HG03039 (cell line): ENCODE results near the gene RASGRP2.

ENCODE experiments used
- ATAC-seq: cut with Tn5 transposase; IDR thresholded peaks from one replicate; pipeline ENCODE4 v1.9.1; 2021; ENCODE audit warnings: mild to moderate bottlenecking, moderate library complexity; ENCODE audit not compliant: unreplicated experiment

RASGRP2 gene

DNA sequence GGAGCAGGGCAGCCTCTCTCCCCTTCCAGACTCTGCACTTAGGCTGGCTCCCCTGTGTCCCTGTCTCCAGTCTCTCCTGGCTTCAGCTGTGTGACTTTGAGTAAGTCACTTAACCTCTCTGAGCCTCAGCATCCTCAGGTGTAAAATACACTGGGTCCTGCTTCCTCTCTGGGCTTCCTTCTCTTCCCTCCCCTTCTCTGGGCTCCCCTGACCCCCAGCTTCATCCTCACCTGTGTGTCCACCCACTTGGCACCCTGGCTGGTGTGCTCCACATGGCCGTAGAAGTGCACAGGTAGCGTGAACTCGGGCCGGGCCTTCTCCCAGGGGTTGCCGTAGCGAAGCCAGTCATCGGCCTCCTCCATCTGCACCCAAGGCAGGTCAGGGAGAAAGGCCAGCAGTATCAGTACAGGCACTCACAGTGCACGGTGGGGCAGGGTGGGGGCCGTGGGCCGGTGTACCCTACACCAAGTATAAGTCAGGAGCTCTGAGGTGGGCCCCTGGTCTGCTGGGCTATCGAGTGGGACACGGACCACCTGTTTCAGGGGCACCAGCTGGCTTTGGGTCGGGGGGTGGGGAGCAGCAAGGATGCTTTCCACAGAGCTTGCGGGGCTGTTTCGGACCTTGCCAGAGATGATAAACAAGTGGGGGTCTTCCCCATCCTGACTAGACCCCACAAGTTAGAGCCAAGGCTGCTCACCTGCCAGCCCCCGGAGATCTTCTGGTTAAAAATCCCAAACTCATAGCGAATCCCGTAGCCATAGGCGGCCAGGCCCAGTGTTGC lies 13.8 kb upstream of the RASGRP2 start:
- ATAC-seq, result no peak

DNA sequence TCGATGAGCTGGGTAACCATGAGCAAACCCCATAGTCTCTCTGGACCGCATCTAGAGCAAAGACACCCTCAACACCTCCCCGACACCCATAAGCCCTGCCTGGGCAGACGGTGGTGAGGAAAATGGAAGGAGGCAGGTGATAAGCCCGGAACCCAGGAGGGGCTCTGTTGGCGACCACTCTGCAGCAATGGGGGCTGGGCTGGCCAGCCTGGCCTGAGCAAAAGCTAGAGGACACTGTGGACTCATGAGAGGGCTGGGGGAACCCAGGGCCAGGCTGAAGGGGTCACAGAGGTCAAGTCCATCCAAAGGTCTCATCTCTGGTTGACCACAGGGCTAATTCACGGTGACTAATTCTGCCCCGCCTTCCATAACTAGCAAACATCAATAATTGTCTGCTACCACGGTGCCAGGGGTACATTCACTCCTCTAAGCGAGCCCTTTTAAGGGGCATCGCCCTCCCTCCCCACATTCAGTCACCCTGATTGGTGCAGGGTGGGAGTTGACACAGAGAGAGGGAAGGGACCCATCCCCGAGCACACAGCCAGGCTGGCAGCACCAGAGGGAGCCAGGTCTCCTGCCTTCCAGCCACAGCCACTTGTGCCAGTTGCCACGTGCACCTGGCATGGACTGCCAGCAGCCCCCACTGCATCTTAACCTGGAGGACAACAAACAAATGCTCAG lies 11.9 kb upstream of the RASGRP2 start:
- no peak for ATAC-seq

DNA sequence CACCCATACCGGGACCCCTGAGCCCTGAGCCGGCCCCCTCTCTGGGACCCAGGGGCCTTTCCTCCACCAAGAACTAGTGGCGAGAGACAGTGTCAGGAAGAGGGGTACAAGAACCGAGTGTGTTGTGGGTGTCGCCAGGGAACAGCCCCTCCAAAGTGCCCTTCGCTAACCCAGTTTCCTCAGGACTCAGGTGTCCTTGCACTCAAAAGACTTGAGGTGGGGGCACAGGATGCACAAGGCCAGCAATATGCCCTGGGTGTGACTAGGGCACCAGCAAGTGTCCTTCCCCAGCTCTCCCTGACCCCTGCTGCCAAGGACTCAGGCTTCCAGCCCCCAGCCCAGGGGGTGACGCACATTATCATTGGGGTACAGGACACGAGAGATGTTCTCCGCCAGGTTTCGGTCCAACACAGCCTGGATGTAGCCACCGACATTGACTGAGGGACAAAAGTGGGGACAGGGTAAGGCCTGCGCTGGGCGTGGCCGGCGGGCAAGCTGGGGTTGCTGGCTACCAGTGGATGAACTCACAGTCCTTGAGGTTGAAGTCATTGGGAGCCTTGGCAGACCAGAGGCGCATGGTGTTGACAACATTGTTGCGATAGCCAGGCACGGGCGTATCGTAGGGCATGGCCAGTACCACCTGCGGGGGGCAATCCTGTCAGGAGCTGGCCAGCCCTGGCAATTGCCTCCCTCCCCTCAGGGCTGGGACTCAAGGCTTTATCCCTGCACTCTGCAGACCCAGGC lies 11.1 kb upstream of the RASGRP2 start:
- no peak for ATAC-seq

DNA sequence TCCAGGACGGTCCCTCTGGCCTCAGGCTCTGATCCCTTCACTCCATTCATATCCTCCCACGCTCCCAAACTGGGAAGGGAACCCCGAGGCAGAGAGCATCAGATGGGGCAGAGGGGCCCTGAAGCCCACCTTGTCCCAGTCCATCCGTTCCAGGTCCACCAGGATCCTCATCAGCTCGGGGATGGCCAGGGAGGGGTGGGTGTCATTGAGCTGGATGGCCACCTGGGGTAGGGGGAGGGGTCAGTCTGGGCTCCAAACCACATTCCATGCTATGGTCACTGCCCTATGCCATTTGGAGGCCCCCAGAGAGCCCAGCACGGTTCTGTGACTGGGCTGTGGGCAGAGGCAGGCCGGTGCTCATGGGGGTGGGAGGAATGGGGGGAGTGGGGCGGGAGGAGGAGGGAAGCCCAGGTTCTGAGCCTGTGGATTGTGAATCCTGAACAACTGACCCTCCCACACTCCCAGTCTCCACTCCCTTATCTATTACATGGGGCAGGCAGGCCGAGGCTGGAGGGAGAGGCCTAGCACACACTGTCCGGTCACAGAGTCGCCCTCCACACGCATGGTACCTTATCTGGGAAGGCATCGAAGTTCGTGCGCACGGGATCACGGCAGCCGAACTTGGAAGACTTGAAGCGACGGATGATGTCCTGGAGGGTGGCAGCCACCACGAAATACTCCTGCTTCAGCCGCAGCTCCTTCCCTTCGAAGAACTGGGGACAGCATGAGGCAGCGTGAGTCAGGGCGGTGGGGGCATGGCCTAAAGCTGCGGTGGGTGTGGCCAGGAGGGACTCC lies 10.4 kb upstream of the RASGRP2 start:
- no peak for ATAC-seq

DNA sequence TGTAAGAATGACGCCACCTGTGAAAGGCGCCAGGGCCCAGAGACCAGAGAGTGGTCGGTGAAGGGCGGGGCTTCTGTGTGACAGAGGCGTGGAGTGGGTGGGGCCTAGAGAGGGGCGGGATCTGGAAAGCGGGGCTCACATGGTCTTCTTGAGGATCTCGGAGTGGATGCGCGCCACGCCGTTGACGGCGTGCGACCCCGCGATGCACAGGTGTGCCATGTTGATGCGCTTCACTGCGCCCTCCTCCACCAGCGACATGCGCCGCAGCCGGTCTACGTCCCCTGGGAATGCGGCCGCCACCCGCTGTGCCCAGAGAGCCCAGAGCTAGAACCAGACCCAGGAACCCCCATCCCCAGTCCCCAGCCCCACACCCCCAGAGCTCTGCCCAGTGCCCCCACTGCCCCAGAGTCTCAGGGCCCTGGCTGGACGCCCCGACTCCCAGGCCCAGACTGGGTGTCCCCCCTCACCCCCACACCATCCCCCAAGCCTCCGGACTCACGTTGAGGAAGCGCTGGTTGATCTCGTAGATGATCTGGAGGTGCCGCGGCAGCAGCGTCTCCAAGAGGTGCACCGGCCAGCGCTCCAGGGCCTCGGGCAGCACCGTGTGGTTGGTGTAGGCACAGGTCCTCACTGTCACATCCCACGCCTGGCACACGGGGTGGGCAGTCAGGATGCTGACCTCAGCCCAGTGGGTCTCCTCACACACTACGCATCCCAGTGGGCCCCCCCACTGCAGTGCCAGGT lies 9.6 kb upstream of the RASGRP2 start:
- no peak for ATAC-seq

DNA sequence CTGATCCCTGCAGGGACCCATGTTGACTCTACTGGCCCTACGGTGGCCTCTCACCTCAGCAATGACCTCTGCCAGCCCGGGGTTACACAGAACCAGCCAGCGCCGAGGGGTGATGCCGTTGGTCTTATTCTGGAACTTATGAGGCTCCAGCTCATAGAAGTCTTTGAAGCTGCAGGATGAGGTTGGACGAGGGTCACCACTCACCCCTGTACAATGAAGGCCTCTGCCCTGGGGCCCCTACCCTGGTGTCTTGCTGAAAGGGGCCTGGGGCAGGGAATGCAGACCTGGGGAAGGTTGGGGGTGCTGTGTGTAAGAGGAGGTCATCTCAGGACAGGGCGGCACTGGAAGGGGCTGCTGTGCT lies 9.1 kb upstream of the RASGRP2 start:
- ATAC-seq, result no peak

DNA sequence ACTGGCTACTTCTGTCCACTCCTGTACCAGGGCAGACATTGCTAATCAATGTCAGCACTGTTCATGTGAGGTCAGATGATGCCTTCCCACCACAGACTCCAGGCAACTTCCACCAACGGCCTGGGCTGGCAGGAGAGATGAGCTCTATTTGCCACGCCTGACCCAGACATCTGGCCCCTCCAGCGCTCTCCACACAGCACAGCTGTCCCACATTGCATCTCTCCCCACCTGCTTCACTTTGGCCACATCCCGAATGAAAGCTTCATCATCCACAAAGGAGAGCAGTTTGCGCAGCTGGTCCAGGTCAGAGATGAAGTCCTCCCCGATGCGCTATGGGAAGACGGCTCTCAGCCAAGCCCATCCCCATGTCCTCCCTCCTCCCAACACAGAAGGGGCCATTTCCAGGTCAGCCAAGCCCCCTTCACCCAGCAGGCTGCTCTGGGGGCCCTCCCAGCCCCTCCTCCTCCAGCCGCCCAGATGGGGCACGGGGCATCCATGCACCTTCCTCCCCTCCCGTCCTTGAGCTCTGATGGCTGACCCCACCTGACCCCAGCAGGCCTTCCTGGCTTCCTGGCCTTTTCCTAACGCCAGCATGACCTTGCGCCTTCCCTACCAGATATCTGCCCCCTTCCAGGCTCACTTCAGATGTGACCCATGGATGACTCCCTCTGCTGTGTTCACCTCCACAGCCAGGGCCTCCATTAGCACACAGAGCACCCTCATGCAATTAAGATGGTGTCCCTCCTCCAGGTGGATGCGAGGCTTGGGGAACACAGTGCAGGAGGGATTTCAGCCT lies 8.4 kb upstream of the RASGRP2 start:
- ATAC-seq, result no peak

DNA sequence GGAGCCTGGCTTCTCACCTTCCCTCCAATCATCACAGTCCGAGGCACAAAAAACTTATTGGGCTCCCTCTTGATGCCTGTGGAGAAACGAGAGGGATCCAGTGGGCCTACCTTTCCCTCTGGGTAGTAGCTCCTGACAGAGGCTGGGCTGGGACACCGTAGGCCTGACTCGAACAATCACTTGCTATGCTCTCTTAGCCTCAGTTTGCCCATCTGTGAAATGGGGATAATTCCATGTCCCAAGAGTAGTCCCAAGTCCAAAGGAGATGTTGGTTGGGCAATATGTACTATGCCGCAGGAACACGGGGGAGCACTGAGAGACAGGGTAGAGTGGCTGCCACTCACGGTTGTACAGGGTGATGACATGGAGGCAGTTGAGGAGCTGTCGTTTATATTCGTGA lies 7.6 kb upstream of the RASGRP2 start:
- no peak for ATAC-seq

DNA sequence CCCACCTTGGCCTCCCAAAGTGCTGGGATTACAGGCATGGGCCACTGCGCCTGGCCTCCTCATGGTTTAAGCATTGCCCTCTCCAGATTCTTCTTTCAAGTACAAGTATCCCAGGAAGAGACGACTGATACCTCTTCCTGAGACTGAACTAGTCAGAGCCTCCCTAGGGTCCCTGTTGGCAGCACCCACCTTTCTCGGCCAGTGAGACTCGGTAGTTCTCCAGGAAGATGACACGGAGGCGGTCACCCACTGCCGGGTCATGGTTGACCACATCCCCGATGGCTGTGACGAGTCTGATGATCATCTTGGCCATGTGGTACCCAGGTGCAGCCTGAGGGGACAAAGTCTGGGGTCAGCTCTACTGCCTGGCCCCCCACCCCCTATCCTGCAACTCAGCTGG lies 7.2 kb upstream of the RASGRP2 start:
- ATAC-seq, result no peak

DNA sequence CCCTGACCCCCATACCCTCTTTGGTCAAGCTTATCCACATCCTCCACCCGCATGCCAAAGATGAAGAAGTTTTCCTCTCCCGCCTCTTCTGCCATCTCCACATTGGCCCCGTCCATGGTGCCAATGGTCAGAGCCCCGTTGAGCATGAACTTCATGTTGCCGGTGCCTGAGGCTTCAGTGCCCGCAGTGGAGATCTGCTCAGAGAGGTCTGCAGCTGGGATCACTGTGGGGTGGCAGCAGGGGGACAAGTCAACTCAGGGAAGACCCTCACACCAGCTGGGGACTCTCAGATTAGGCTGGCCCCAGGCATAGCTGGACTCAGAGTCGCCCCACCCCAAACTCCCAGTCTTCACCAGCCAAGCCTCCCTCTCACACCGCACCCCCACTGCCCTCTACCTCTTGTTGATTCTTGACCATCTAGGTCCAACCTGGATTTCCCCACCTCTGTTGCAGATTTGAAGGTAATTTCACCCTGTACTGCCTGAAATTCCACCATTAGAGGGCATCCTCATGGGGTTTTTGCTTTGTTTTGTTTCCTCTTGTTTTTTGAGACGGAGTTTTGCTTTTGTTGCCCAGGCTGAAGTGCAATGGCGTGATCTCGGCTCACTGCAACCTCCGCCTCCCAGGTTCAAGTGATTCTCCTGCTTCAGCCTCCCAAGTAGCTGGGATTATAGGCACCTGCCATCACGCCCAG lies 6.6 kb upstream of the RASGRP2 start:
- ATAC-seq, result no peak

DNA sequence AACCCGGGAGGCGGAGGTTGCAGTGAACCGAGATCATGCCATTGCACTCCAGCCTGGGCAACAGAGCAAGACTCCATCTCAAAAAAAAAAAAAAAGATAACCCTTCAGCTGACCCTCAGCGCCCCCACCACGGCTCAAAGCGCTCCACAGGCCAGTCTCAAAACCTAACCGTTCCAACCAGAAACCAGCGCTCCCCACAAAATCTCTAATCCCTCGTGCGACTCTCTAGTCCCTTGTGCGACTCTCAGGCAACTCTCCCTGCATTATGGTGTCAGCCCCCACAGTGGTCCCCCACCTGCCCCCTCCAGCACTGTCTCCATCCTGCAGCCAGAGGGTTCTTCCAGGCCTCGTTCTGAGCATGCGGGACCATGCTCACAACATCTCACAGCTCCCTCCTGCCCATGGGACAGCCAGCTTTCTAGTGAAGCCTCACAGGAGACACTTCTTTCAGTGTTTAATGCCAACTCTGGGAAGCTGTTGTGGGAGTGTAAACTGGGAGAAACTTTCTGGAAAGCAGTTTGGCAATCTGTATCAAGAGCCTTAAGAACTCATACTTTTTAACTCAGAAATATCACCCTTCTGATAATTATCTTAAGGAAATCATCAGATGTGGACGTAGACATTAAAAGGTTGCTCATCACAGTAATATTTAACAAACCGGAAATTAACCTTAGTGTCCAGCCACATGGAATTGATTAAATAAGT lies 4.2 kb upstream of the RASGRP2 start:
- ATAC-seq, result no peak

DNA sequence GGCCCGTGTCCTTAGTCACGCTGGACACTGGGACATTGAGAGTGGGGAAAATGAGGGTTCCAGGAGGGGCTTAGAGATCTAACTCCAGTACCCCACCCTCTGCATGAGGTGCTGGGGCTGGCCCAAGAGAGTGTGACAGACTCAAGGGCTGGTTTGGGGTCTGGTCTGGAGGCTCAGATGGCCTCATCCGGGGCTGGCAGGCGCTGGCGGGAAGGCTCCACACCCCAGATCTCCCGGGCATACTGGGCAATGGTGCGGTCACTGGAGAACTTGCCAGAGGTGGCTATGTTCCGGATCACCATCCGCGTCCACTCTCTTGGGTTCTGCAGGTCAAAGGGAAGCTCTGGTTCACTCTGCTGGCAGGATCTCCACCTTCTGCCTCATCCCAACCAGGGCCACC lies 2.5 kb upstream of the RASGRP2 start:
- no peak for ATAC-seq

DNA sequence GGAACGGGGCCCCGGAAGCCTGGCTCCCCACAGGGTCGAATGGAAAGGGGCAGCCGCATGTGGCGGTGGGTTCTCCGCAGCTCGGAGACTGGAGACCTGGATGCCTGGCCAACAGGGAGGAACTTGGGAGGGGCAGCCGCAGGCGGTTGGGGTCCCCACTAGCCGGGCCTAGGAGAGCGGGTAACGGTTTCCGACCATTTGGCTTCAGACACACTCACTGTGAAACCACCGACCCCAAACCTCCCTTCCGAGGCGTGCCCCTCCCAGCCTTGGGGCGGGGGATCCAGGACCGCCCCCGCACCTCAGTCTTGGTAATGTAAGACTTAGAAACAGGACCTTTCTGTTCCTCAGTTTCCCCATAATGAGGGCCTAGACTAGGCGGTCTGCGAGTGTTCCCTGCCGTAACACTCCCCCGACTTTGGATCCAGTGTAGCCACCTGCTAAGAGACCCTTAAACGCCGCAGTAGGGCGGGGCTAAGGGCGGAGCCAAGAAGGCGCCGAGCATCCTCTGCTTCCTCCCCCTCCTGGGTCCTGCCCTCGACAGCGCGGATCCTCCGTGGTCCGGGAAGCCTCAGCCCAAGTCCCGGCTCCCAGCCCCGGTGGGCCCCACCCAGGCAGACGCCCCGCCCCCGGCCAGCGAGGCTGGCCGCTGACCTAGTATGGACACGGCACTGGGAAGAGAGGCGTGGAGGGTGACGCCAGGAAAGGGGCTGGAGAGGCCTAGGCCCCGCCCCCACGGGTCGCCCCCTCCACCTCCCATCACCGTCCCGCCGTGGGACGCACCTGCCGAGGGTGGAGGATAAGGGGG lies 1.8 kb upstream of the RASGRP2 start:
- ATAC-seq, result no peak

DNA sequence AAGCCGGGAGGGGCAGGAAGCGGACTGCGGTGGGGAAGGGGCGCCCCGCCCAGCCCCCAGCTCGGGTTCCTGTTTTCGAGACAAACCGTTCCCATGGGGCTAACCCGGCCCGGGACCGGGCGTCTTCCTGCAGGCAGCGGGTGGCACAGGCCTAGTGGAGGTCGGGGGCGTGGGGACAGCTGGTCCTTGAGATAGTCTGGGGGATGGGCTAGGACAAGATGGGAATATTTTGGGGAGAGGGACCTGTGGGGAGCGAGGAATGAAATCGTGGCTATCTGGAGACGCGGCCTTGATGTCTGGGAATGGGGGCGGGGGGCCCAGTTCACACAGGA lies 1.2 kb upstream of the RASGRP2 start:
- ATAC-seq, result no peak

DNA sequence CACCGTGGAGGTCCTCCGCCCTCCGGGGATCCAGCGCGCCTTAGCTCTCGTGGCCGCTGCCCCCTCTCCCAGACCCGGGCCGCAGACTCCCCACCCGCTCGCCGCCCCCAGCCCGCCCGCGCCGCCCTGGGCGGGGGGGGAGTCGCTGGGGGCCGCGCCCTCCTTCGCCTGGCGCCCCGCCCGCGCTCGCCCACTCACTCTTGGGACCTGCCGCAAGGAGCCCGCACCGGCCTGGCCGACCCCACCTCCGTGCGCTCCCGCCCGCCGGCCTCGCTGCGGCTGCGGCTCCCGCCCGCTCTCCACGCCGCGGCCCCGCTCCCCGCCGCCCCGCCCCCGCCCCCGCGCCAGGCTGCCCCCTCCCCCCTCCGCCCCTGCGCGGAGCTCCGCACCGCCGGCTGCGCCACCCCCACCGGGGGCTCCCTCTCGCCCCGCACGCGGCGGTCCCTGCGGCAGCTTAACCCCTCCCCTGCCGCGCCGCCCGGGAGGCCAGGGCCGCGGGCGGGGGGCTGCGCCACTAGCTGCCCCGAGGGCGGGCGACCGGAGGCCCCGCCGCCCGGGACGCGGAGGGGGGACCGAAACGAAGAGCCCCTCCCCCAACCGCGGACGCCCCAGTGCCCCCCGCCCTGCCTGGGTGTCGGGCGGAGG lies 724 bp upstream of the RASGRP2 start:
- no peak for ATAC-seq

DNA sequence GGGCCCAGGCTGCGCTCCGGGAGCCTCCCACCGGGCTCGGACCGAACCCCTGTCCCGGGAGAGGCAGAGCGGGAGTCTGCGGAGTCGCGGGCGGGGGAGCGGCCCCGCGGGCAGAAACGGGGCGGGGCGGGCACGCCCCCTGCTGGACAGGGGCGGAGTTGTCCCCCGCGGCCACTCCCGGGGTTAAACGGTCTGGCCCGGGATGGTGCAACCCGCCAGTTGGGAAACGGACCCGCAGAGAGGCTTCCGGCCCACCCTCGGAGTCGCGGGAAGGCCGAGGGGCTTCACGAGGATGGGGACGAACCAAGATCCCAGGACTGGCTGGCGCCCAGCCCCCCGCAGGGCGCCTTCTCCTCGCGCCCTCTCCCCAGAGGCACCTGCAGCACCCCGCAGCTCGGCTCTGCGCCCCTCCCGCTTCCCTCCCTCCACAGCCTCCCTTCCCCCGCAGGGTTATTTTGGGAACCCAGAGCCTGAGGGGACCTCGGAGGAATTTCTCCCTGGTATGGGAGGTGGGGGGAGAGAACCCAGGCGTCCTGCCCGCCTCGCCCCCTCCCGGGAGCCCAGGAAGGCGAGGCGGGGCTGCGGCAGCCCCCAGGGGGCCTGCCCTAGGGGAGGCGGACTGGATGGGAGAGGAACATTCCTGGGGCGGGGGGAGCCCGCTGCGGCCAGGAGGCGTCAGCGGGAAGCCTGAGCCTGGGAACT lies 902 bp downstream of the RASGRP2 start:
- no peak for ATAC-seq
